ENCODE data around the gene PHC2.

GRCh38 chr1:33383489-33383888, 47.4 kb downstream of the PHC2 start:
- TF ChIP-seq, protein P1, sequence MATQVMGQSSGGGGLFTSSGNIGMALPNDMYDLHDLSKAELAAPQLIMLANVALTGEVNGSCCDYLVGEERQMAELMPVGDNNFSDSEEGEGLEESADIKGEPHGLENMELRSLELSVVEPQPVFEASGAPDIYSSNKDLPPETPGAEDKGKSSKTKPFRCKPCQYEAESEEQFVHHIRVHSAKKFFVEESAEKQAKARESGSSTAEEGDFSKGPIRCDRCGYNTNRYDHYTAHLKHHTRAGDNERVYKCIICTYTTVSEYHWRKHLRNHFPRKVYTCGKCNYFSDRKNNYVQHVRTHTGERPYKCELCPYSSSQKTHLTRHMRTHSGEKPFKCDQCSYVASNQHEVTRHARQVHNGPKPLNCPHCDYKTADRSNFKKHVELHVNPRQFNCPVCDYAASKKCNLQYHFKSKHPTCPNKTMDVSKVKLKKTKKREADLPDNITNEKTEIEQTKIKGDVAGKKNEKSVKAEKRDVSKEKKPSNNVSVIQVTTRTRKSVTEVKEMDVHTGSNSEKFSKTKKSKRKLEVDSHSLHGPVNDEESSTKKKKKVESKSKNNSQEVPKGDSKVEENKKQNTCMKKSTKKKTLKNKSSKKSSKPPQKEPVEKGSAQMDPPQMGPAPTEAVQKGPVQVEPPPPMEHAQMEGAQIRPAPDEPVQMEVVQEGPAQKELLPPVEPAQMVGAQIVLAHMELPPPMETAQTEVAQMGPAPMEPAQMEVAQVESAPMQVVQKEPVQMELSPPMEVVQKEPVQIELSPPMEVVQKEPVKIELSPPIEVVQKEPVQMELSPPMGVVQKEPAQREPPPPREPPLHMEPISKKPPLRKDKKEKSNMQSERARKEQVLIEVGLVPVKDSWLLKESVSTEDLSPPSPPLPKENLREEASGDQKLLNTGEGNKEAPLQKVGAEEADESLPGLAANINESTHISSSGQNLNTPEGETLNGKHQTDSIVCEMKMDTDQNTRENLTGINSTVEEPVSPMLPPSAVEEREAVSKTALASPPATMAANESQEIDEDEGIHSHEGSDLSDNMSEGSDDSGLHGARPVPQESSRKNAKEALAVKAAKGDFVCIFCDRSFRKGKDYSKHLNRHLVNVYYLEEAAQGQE (IDR thresholded peaks at IDR 0.05; ENCODE audit: borderline replicate concordance): no peak
- TF ChIP-seq SMC3 (conservative IDR thresholded peaks at IDR 0.05; ENCODE audit: poor library complexity) (no peak), POLR2AphosphoS5 (IDR thresholded peaks at IDR 0.05) (no peak)
- TF ChIP-seq, protein P2, sequence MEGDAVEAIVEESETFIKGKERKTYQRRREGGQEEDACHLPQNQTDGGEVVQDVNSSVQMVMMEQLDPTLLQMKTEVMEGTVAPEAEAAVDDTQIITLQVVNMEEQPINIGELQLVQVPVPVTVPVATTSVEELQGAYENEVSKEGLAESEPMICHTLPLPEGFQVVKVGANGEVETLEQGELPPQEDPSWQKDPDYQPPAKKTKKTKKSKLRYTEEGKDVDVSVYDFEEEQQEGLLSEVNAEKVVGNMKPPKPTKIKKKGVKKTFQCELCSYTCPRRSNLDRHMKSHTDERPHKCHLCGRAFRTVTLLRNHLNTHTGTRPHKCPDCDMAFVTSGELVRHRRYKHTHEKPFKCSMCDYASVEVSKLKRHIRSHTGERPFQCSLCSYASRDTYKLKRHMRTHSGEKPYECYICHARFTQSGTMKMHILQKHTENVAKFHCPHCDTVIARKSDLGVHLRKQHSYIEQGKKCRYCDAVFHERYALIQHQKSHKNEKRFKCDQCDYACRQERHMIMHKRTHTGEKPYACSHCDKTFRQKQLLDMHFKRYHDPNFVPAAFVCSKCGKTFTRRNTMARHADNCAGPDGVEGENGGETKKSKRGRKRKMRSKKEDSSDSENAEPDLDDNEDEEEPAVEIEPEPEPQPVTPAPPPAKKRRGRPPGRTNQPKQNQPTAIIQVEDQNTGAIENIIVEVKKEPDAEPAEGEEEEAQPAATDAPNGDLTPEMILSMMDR (IDR thresholded peaks at IDR 0.05; ENCODE audit: poor library complexity, severe bottlenecking): no peak

All from neural cell (in vitro differentiated cells).